GM11168 (cell line): ENCODE results near the gene KANK3.
"Not testable (repeated sequence)": the region's sequence is repeated elsewhere in the genome, so short reads cannot be mapped to it uniquely, and the experiment has no call there.

Experiments used
- in situ Hi-C: fragments of 300-500 bp; cut with MboI; formaldehyde crosslinking; loops from one replicate; pipeline ENCODE4 v1.12.0; 2022; ENCODE audit warnings: low sequenced_read_pairs; ENCODE audit not compliant: unreplicated experiment

The KANK3 gene

GRCh38 chr19:8302357-8302691 is 40.7 kb downstream of the KANK3 start:
- in situ Hi-C loops, result no loop called here

- in situ Hi-C loops, result not testable (repeated sequence)
These were observed 51.7 kb downstream of the KANK3 start for GRCh38 chr19:8291337-8291736.

GRCh38 chr19:8276508-8276907 is 66.6 kb downstream of the KANK3 start:
- in situ Hi-C loops, result not testable (repeated sequence)
